IPS DF 6.9 (cell line): ENCODE measurements around the gene TCF25.

ENCODE experiments used
- DNase-seq: peaks from one replicate; pipeline ENCODE4 v3.0.0-alpha.2; 2013; ENCODE audit warnings: low read depth, low spot score
- H3K27ac ChIP-seq: one replicate; pipeline ENCODE4 v1.5.1; 2013; ENCODE audit warnings: low read length, control low read depth
- H3K27me3 ChIP-seq: 2 replicates; pipeline ENCODE4 v1.6.1; 2013; ENCODE audit warnings: mild to moderate bottlenecking, low read length; ENCODE audit not compliant: control insufficient read depth, insufficient read depth
- H3K36me3 ChIP-seq: 2 replicates; pipeline ENCODE4 v1.6.1; 2013; ENCODE audit warnings: low read length; ENCODE audit not compliant: control insufficient read depth, insufficient read depth
- H3K4me1 ChIP-seq: 2 replicates; pipeline ENCODE4 v1.6.1; 2013; ENCODE audit warnings: low read length; ENCODE audit not compliant: control insufficient read depth, insufficient read depth
- H3K4me3 ChIP-seq: 2 replicates; pipeline ENCODE4 v1.5.1; 2013; ENCODE audit warnings: mild to moderate bottlenecking, low read length
- H3K9me3 ChIP-seq: 2 replicates; pipeline ENCODE4 v1.6.1; 2013; ENCODE audit warnings: low read length, inconsistent platforms; ENCODE audit not compliant: control insufficient read depth, insufficient read depth
- WGBS: extraction: QIAGEN DNeasy Blood & Tissue Kit; methylation state at CpG from one replicate; pipeline ENCODE4 v1.1.7; 2013; ENCODE audit warnings: mixed read lengths, missing lambda C conversion rate; ENCODE audit not compliant: insufficient read length, insufficient coverage; 5-methylcytosine and 5-hydroxymethylcytosine counted together

TCF25 gene

GRCh38 chr16:89958596-89958995, 85.2 kb downstream of the TCF25 start:
- Histone ChIP-seq H3K9me3 (no peaks in the 10 kb centered on the region), H3K27me3 (no peaks in the 10 kb centered on the region), H3K27ac (no peak overlapping the region), H3K4me3 (no peak overlapping the region), H3K36me3 (peaks cover 7% of the 10 kb centered on the region), H3K4me1 (no peaks in the 10 kb centered on the region)
- no CpG with 5 or more reads among the region's 10 CpGs for WGBS
- no peak for DNase-seq

DNA sequence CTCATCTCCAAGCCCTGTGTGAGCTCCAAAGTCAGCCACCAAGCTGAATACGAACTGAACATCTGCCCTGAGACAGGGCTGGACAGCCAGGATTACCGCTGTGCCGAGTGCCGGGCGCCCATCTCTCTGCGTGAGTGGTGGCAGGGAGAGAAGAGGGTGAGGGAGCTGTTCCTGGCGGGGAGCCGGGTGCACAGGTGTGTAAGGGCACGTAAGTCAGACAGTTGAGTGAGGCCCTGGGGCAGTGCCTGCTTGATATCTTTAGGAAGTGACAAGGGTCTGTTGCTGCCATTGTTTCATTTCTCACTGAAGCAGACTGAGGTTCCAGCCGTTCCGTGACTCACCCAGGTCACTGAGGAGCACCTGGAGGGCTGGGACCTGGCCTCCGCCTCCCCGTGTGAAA, 87.6 kb downstream of the TCF25 start:
- Histone ChIP-seq H3K4me1 (no peaks in the 10 kb centered on the region), H3K36me3 (peaks cover 9% of the 10 kb centered on the region; the same call in 1 of the 2 replicates), H3K27ac (no peak overlapping the region), H3K27me3 (no peaks in the 10 kb centered on the region), H3K4me3 (no peak overlapping the region), H3K9me3 (no peaks in the 10 kb centered on the region)
- no peak for DNase-seq
- no CpG with 5 or more reads among the region's 13 CpGs for WGBS
